NT2/D1 (cell line): ENCODE results near the gene RIMBP2.

Source experiments
- SUZ12 ChIP-seq: IDR thresholded peaks from 2 replicates; pipeline ENCODE4 v1.6.1; 2011; ENCODE audit not compliant: insufficient read length, insufficient read depth; ENCODE audit errors: extremely low read depth
- YY1 ChIP-seq: IDR thresholded peaks from 2 replicates; pipeline ENCODE4 v1.6.1; 2011; ENCODE audit not compliant: insufficient read length, insufficient read depth
- ZNF274 ChIP-seq: IDR thresholded peaks from 2 replicates; pipeline ENCODE4 v1.6.1; 2011; ENCODE audit warnings: mild to moderate bottlenecking, low read depth, low read length

GRCh38 chr12:130477266-130477665 lies 238.8 kb downstream of the RIMBP2 start:
- TF ChIP-seq ZNF274 (no peak), SUZ12 (no peak), YY1 (no peak)
